NCI-H146 treated with DMSO at 0.1 percent for 48 hours (cell line): ENCODE data around the gene STARD8.

ENCODE experiments used
- DNase-seq: peaks from one replicate; lab custom pipeline; 2025; ENCODE audit not compliant: unreplicated experiment; lab: John Stamatoyannopoulos, UW

STARD8 gene

GRCh38 chrX:68748030-68748429 lies 100.6 kb downstream of the STARD8 start:
- no peak for DNase-seq

- DNase-seq = no peak
Measured at GRCh38 chrX:68749426-68749825, 102.0 kb downstream of the STARD8 start.

- DNase-seq = no peak
Measured at GRCh38 chrX:68750316-68750715, 102.8 kb downstream of the STARD8 start.

GRCh38 chrX:68751372-68751771 lies 103.9 kb downstream of the STARD8 start:
- DNase-seq = no peak

GRCh38 chrX:68753218-68753617 lies 105.8 kb downstream of the STARD8 start:
- no peak for DNase-seq

- no peak for DNase-seq
Measured at GRCh38 chrX:68754406-68754805, 106.9 kb downstream of the STARD8 start.

GRCh38 chrX:68755616-68756125 lies 108.2 kb downstream of the STARD8 start:
- DNase-seq = no peak

GRCh38 chrX:68757331-68757730 lies 109.9 kb downstream of the STARD8 start:
- no peak for DNase-seq

- no peak for DNase-seq
Measured at GRCh38 chrX:68757731-68758130, 110.3 kb downstream of the STARD8 start.

- no peak for DNase-seq
Measured at GRCh38 chrX:68758671-68759070, 111.2 kb downstream of the STARD8 start.

- no peak for DNase-seq
Measured at GRCh38 chrX:68761086-68761485, 113.6 kb downstream of the STARD8 start.

- DNase-seq = no peak
Measured at GRCh38 chrX:68762766-68763165, 115.3 kb downstream of the STARD8 start.

GRCh38 chrX:68763481-68763880 lies 116.0 kb downstream of the STARD8 start:
- DNase-seq = no peak
